Neural progenitor cell (in vitro differentiated cells): ENCODE results near the gene MYMK.

Experiments used
- CTCF ChIP-seq: fragments of 200-600 bp; sonication (generic); IDR thresholded peaks from 2 replicates; pipeline ENCODE4 v1.5.1; 2017; ENCODE audit warnings: antibody characterized with exemption, mild to moderate bottlenecking
- EZH2phosphoT487 ChIP-seq: fragments of 200-600 bp; sonication (generic); IDR thresholded peaks from 2 replicates; pipeline ENCODE4 v1.6.1; 2017; ENCODE audit warnings: antibody characterized with exemption

GRCh38 chr9:133528001-133528875 is 3.5 kb upstream of the MYMK start:
- TF ChIP-seq EZH2phosphoT487 (no peak), CTCF (no peak)
